H1 (cell line): ENCODE data around the gene LYSET. TPM values are rescaled to one million over a fixed set of nuclear protein-coding genes. Genes with fewer than 3 reads are reported as not detected.

Experiments used
- CTCF ChIA-PET: fragments of 300-600 bp; sonication (Branson Sonifier 250); formaldehyde crosslinking; loops from one replicate; lab custom pipeline; 2021; ENCODE audit not compliant: partially characterized antibody; lab: Charles Lee
- POLR2A ChIA-PET: fragments of 300-600 bp; sonication (Branson Sonifier 250); formaldehyde crosslinking; loops from one replicate; lab custom pipeline; 2021; ENCODE audit warnings: inconsistent platforms; ENCODE audit not compliant: partially characterized antibody; lab: Charles Lee
- DNase-seq, 2 experiments: peaks; one replicate each; pipeline versions ENCODE4 v3.0.0 to v3.0.0-alpha.2; 2010 to 2022; ENCODE audit warnings: low spot score in 2 of 2, low read depth in 1 of 2, mixed read lengths in 1 of 2
- FAIRE-seq: peaks from 2 replicates; lab custom pipeline; 2011; peaks lifted over from hg19 to GRCh38; lab: Jason Lieb, UNC
- H2AFZ ChIP-seq: 2 replicates; pipeline ENCODE4 v1.8.1; 2012; ENCODE audit warnings: low read length, inconsistent platforms
- H2AK5ac ChIP-seq: 2 replicates; pipeline ENCODE4 v1.6.1; 2013; ENCODE audit warnings: low read depth, low read length
- H2BK120ac ChIP-seq: replicated peaks from 2 replicates; pipeline ENCODE3; 2013; ENCODE audit warnings: low read depth, low read length, inconsistent platforms
- H2BK12ac ChIP-seq: 2 replicates; pipeline ENCODE4 v1.6.1; 2013; ENCODE audit warnings: low read depth, low read length
- H2BK15ac ChIP-seq: 2 replicates; pipeline ENCODE4 v1.6.1; 2013; ENCODE audit warnings: low read length
- H2BK20ac ChIP-seq: 2 replicates; pipeline ENCODE4 v1.6.1; 2013; ENCODE audit warnings: low read length
- H2BK5ac ChIP-seq: 2 replicates; pipeline ENCODE4 v1.6.1; 2013; ENCODE audit warnings: low read depth, low read length
- H3K14ac ChIP-seq: 2 replicates; pipeline ENCODE4 v1.6.1; 2013; ENCODE audit warnings: inconsistent platforms; ENCODE audit not compliant: insufficient read length
- H3K18ac ChIP-seq: 2 replicates; pipeline ENCODE4 v1.6.1; 2013; ENCODE audit warnings: low read length; ENCODE audit errors: extremely low read depth
- H3K23ac ChIP-seq: 2 replicates; pipeline ENCODE4 v1.6.1; 2013; ENCODE audit warnings: inconsistent platforms; ENCODE audit not compliant: insufficient read length
- H3K23me2 ChIP-seq: 2 replicates; pipeline ENCODE4 v1.6.1; 2013; ENCODE audit warnings: low read depth, low read length
- H3K27ac ChIP-seq: 2 replicates; pipeline ENCODE4 v1.6.1; 2011; ENCODE audit warnings: low read depth, low read length, inconsistent platforms
- H3K27me3 ChIP-seq, 4 experiments: replicated peaks in 1 of 4; 1 replicate in 1 of 4; 2 replicates in 3 of 4; pipeline versions ENCODE4 v1.6.1 to v1.8.1; 2011 to 2013; ENCODE audit warnings: low read length in 3 of 4, mild to moderate bottlenecking in 3 of 4, inconsistent platforms in 2 of 4, mixed read lengths in 2 of 4, moderate library complexity in 1 of 4; ENCODE audit not compliant: control insufficient read depth in 3 of 4, insufficient read depth in 3 of 4; ENCODE audit errors: extremely low read depth in 1 of 4
- H3K36me3 ChIP-seq, 4 experiments: 2 replicates each; pipeline versions ENCODE4 v1.6.1 to v1.8.1; 2011 to 2013; ENCODE audit warnings: mild to moderate bottlenecking in 4 of 4, low read length in 3 of 4, moderate library complexity in 2 of 4, control low read depth in 1 of 4, inconsistent platforms in 1 of 4; ENCODE audit not compliant: insufficient read depth in 4 of 4, control insufficient read depth in 2 of 4
- H3K4ac ChIP-seq: replicated peaks from 2 replicates; pipeline ENCODE3; 2013; ENCODE audit warnings: low read length, low read depth, mixed read lengths, inconsistent platforms; ENCODE audit not compliant: insufficient read length
- H3K4me1 ChIP-seq, 4 experiments: replicated peaks in 1 of 4; 1 replicate in 1 of 4; 2 replicates in 3 of 4; pipeline versions ENCODE4 v1.6.1 to v1.8.1; 2011 to 2013; ENCODE audit warnings: low read length in 3 of 4, inconsistent platforms in 2 of 4, mixed read lengths in 1 of 4; ENCODE audit not compliant: insufficient read depth in 4 of 4, control insufficient read depth in 3 of 4
- H3K4me2 ChIP-seq, 2 experiments: 2 replicates each; pipeline versions ENCODE4 v1.6.1 to v1.8.1; 2011 to 2013; ENCODE audit warnings: low read depth in 2 of 2, low read length in 2 of 2, control low read depth in 1 of 2, inconsistent platforms in 1 of 2, mild to moderate bottlenecking in 1 of 2; ENCODE audit not compliant: insufficient read depth in 1 of 2
- H3K4me3 ChIP-seq, 4 experiments: fragments of 200-600, 300-600 bp in 1 of 4; sonication (generic), shearing (Covaris generic), sonication (Bioruptor Twin) in 1 of 4; 2 replicates each; pipeline versions ENCODE4 v1.5.1 to v1.8.1; 2011 to 2016; ENCODE audit warnings: low read length in 4 of 4, low read depth in 3 of 4, control low read depth in 2 of 4, inconsistent platforms in 2 of 4, mild to moderate bottlenecking in 2 of 4, mixed read lengths in 1 of 4, moderate library complexity in 1 of 4; ENCODE audit not compliant: insufficient read depth in 2 of 4; ENCODE audit errors: extremely low read depth in 1 of 4
- H3K56ac ChIP-seq: replicated peaks from 2 replicates; pipeline ENCODE3; 2013; ENCODE audit warnings: low read depth, mild to moderate bottlenecking, mixed read lengths, low read length, inconsistent platforms; ENCODE audit not compliant: insufficient read length
- H3K79me1 ChIP-seq: 2 replicates; pipeline ENCODE4 v1.6.1; 2013; ENCODE audit warnings: low read depth, low read length, control low read depth
- H3K79me2 ChIP-seq, 2 experiments: 2 replicates each; pipeline versions ENCODE4 v1.6.1 to v1.8.1; 2012 to 2013; ENCODE audit warnings: low read length in 2 of 2, mild to moderate bottlenecking in 2 of 2, inconsistent platforms in 1 of 2; ENCODE audit not compliant: insufficient read depth in 2 of 2, control insufficient read depth in 1 of 2
- H3K9ac ChIP-seq, 4 experiments: replicated peaks in 1 of 4; 1 replicate in 1 of 4; 2 replicates in 3 of 4; pipeline versions ENCODE4 v1.6.1 to v1.8.1; 2011 to 2013; ENCODE audit warnings: low read depth in 3 of 4, low read length in 3 of 4, control low read depth in 2 of 4, mild to moderate bottlenecking in 2 of 4, moderate library complexity in 2 of 4, inconsistent platforms in 1 of 4; ENCODE audit errors: extremely low read depth in 1 of 4
- H3K9me3 ChIP-seq, 2 experiments: 2 replicates each; pipeline versions ENCODE4 v1.6.1 to v1.8.1; 2012 to 2013; ENCODE audit warnings: mild to moderate bottlenecking in 2 of 2, moderate library complexity in 2 of 2, control low read depth in 1 of 2, inconsistent platforms in 1 of 2, low read depth in 1 of 2, low read length in 1 of 2, mixed read lengths in 1 of 2; ENCODE audit not compliant: insufficient read depth in 2 of 2
- H4K20me1 ChIP-seq, 2 experiments: replicated peaks in 1 of 2; 2 replicates each; pipeline versions ENCODE3 to v1.8.1; 2011 to 2013; ENCODE audit warnings: inconsistent platforms in 2 of 2, low read length in 2 of 2, mild to moderate bottlenecking in 1 of 2; ENCODE audit not compliant: insufficient read depth in 2 of 2, control insufficient read depth in 1 of 2
- H4K5ac ChIP-seq: 2 replicates; pipeline ENCODE4 v1.6.1; 2013; ENCODE audit warnings: low read length, low read depth, mixed read lengths, inconsistent platforms; ENCODE audit not compliant: insufficient read length
- H4K8ac ChIP-seq: 2 replicates; pipeline ENCODE4 v1.8.0; 2013; ENCODE audit warnings: mild to moderate bottlenecking, moderate library complexity, low read length, inconsistent platforms; ENCODE audit not compliant: insufficient read depth; ENCODE audit errors: extremely low read depth
- H4K91ac ChIP-seq: replicated peaks from 2 replicates; pipeline ENCODE3; 2013; ENCODE audit warnings: low read length, mixed read lengths, inconsistent platforms; ENCODE audit not compliant: insufficient read length
- GTF2F1 ChIP-seq: IDR thresholded peaks from 2 replicates; pipeline ENCODE4 v1.6.1; 2012; ENCODE audit warnings: low read depth, low read length, improper control_type of control experiment, borderline replicate concordance
- KDM1A ChIP-seq: fragments of 200-600, 300-600 bp; sonication (generic); IDR thresholded peaks from 2 replicates; pipeline ENCODE4 v1.7.1; 2016; ENCODE audit warnings: mild to moderate bottlenecking, low read length, borderline replicate concordance
- KDM5A ChIP-seq: fragments of 200-600 bp; IDR thresholded peaks from 2 replicates; pipeline ENCODE4 v1.7.1; 2012; ENCODE audit warnings: mild to moderate bottlenecking, low read length, inconsistent platforms, mixed read lengths
- NANOG ChIP-seq: IDR thresholded peaks from 2 replicates; pipeline ENCODE4 v1.6.1; 2011; ENCODE audit warnings: low read length, low read depth, mild to moderate bottlenecking, inconsistent platforms; ENCODE audit not compliant: insufficient read depth, poor library complexity, severe bottlenecking
- RFX5 ChIP-seq: IDR thresholded peaks from 2 replicates; pipeline ENCODE4 v1.6.1; 2011; ENCODE audit warnings: low read depth, low read length, improper control_type of control experiment, borderline replicate concordance
- SP1 ChIP-seq: IDR thresholded peaks from 2 replicates; pipeline ENCODE4 v1.6.1; 2011; ENCODE audit warnings: low read depth, low read length
- TCF12 ChIP-seq: IDR thresholded peaks from 2 replicates; pipeline ENCODE4 v1.6.1; 2011; ENCODE audit warnings: low read depth, mild to moderate bottlenecking, low read length
- WGBS, 2 experiments: shearing (Covaris generic) in 1 of 2; methylation state at CpG; one replicate each; pipeline versions ENCODE4 v1.1.6 to v1.1.7; 2013 to 2015; ENCODE audit warnings: low lambda C conversion rate in 2 of 2, mixed read lengths in 2 of 2, inconsistent platforms in 1 of 2, low coverage in 1 of 2, missing lambda C conversion rate in 1 of 2; ENCODE audit not compliant: insufficient replicate concordance in 2 of 2, insufficient coverage in 1 of 2, insufficient read length in 1 of 2; ENCODE audit errors: extremely low coverage in 1 of 2, missing lambda C conversion rate in 1 of 2; 5-methylcytosine and 5-hydroxymethylcytosine counted together
- polyA plus RNA-seq, 7 experiments: library from polyadenylated mRNA; depleted of rRNA in 3 of 7; stranded (reverse) in 5 of 7; unstranded in 2 of 7; fragments of >200 nt in 5 of 7; fragments of 200-250 nt in 2 of 7; gene quantifications; 1 replicate in 5 of 7; 2 replicates in 1 of 7; 4 replicates in 1 of 7; pipeline versions ENCODE4 v1.2.1 to v1.2.3, GENCODE V29; 2011 to 2013; ENCODE audit warnings: missing spikeins in 2 of 7, mixed read lengths in 2 of 7
- total RNA-seq: library from RNA; stranded (reverse); fragmentation: NEBNext Ultra II Directional; extraction: Animal tissue kit (Norgen Biotek cat#: 25700); gene quantifications from 2 replicates; pipeline ENCODE4 v1.2.1, GENCODE V29; 2021
- TF ChIP-seq, protein P1 (sequence below): IDR thresholded peaks from 2 replicates; pipeline ENCODE4 v1.6.1; 2012; ENCODE audit warnings: inconsistent platforms
- TF ChIP-seq, protein P2 (sequence below): IDR thresholded peaks from 2 replicates; pipeline ENCODE4 v1.6.1; 2011; ENCODE audit warnings: low read length, improper control_type of control experiment

LYSET gene
- total and polyA plus RNA-seq, 2 of the 8 experiments (the other 6 are each of a cell fraction or from before 2014, with no cell fraction given), result 26.2 to 26.9 TPM

DNA sequence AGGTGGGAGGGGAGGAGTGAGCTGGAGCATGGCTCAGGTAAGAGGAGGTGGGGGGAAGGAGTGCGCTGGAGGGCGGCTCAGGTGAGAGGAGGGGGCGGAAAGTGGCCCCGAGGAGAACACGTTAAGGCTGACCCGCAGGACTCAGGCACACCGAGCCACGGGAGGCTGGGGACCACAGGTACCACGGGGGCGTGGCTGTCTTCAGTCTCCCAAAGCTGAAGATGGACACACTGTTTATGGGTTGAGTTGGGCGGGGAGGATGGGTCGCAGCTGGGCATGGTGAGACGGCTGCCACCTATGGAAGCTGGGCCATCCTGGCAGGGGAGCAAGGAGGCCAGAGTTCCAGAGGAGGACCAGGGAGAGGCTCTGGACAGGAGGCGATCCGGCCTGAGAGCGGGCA lies 45.4 kb downstream of the LYSET start:
- no peaks in the 10 kb centered on the region; a peak in 3 of 7 replicates for H3K4me1 ChIP-seq
- H4K5ac ChIP-seq, result no peak overlapping the region
- H3K27ac ChIP-seq, result no peak overlapping the region
- H3K36me3 ChIP-seq, result peaks cover 6 to 15% (median 8%) of the 10 kb centered on the region in 4 experiments; a peak in 4 of 8 replicates
- no peak overlapping the region for H2AK5ac ChIP-seq
- no peak overlapping the region for H4K91ac ChIP-seq
- ChIA-PET CTCF (interaction anchor here (1.2 to 1.4 kb wide), 2 partner anchors 12 to 24 kb away, joined by 3 to 5 read pairs; partner anchors contain the start of genes GON7 and UBR7), POLR2A (no interaction called here)
- no peak overlapping the region for H3K4me2 ChIP-seq
- no peak overlapping the region for H3K23ac ChIP-seq
- no peak overlapping the region for H3K56ac ChIP-seq
- no peaks in the 10 kb centered on the region for H4K20me1 ChIP-seq
- H2BK12ac ChIP-seq, result no peak overlapping the region
- no peaks in the 10 kb centered on the region for H3K79me2 ChIP-seq
- WGBS, 2 experiments, result 99% methylated on average over 15 of the region's 16 CpGs; no CpG with 5 or more reads in 1 of the 2 experiments
- H2BK120ac ChIP-seq, result no peak overlapping the region
- H3K9me3 ChIP-seq, result no peaks in the 10 kb centered on the region
- H4K8ac ChIP-seq, result no peak overlapping the region
- H2AFZ ChIP-seq, result no peak overlapping the region
- no peak overlapping the region for H3K4me3 ChIP-seq
- H3K27me3 ChIP-seq, result no peaks in the 10 kb centered on the region; a peak in 1 of 7 replicates
- no peak for FAIRE-seq
- H3K14ac ChIP-seq, result no peak overlapping the region
- no peak overlapping the region for H3K4ac ChIP-seq
- H3K79me1 ChIP-seq, result no peaks in the 10 kb centered on the region
- no peak overlapping the region for H2BK15ac ChIP-seq
- DNase-seq, result no peak
- no peak overlapping the region; the same call in 1 of the 2 replicates for H2BK5ac ChIP-seq
- no peak overlapping the region for H3K18ac ChIP-seq
- no peaks in the 10 kb centered on the region for H3K23me2 ChIP-seq
- no peak overlapping the region for H3K9ac ChIP-seq
- no peak overlapping the region for H2BK20ac ChIP-seq
- no peak for TF ChIP-seq KDM5A
- TF ChIP-seq, protein P1, sequence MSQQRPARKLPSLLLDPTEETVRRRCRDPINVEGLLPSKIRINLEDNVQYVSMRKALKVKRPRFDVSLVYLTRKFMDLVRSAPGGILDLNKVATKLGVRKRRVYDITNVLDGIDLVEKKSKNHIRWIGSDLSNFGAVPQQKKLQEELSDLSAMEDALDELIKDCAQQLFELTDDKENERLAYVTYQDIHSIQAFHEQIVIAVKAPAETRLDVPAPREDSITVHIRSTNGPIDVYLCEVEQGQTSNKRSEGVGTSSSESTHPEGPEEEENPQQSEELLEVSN, result no peak
- no peak for TF ChIP-seq SP1
- no peak for TF ChIP-seq KDM1A
- no peak for TF ChIP-seq GTF2F1
- TF ChIP-seq TCF12, result no peak
- no peak for TF ChIP-seq NANOG
- no peak for TF ChIP-seq RFX5
- TF ChIP-seq, protein P2, sequence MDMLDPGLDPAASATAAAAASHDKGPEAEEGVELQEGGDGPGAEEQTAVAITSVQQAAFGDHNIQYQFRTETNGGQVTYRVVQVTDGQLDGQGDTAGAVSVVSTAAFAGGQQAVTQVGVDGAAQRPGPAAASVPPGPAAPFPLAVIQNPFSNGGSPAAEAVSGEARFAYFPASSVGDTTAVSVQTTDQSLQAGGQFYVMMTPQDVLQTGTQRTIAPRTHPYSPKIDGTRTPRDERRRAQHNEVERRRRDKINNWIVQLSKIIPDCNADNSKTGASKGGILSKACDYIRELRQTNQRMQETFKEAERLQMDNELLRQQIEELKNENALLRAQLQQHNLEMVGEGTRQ, result no peak
